Neural progenitor cell (in vitro differentiated cells): Measurements from ENCODE around the gene SPINT1.

Source experiments
- CTCF ChIP-seq: fragments of 200-600 bp; sonication (generic); IDR thresholded peaks from 2 replicates; pipeline ENCODE4 v1.5.1; 2017; ENCODE audit warnings: antibody characterized with exemption, mild to moderate bottlenecking
- EZH2 ChIP-seq: fragments of 200-600 bp; sonication (generic); IDR thresholded peaks from 2 replicates; pipeline ENCODE4 v1.6.1; 2017; ENCODE audit warnings: antibody characterized with exemption, mild to moderate bottlenecking, moderate library complexity

DNA sequence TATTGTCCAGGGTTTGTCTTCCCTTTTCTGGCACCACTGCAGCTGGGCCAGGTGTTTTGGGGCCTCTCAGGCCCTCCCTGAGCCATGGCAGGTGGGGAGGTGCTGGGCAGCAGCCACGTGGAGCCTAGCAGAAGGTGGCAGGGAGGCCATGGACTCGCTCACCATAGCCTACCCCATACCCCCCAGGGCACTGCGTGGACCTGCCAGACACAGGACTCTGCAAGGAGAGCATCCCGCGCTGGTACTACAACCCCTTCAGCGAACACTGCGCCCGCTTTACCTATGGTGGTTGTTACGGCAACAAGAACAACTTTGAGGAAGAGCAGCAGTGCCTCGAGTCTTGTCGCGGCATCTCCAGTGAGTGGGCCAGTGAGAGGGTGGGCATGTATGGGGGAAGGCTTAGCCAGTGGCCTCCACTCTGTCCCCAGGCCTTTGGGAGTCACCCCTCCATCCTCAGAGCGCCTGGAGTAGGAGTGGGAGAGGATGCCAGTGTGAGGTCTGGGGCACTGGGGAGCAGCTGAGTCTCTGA, 11.9 kb downstream of the SPINT1 start:
- TF ChIP-seq CTCF (no peak), EZH2 (no peak)
